ENCODE measurements around the gene RB1.

Gene RB1

DNA sequence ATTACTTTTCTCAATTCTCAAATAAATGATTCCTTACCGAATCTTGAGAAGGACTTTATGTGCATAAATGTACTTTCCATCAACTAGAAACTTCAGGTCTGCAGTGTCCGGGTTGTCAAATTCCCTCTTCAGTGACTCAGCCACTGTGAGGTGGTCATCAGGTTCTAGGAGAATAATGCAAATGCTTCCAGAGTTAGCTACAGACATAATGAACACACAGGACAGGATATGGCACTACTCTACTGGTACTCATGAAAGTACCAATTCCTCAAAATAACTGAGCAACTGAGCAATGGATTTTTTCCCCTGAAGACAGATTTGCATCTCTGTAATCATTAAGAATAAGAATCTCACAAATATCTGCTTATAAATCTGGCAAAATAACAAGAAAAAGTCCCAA lies 198.2 kb downstream of the RB1 start:
- H4K20me1 ChIP-seq (ENCODE audit: insufficient read depth, low read length), result no peaks in the 10 kb centered on the region
- H3K27me3 ChIP-seq (ENCODE audit: insufficient read depth, low read length), result no peaks in the 10 kb centered on the region
- H3K9ac ChIP-seq (ENCODE audit: low read length), result no peak overlapping the region
- no peak overlapping the region for H3K4me3 ChIP-seq (ENCODE audit: low read depth, low read length, poor library complexity, severe bottlenecking)
- H3K36me3 ChIP-seq (ENCODE audit: insufficient read depth, low read length), result no peaks in the 10 kb centered on the region
- H3K9me3 ChIP-seq (ENCODE audit: low read length), result no peaks in the 10 kb centered on the region
- no peaks in the 10 kb centered on the region for H3K79me2 ChIP-seq (ENCODE audit: insufficient read depth, low read length)
- H3K4me2 ChIP-seq (ENCODE audit: low read length), result no peak overlapping the region
- H3K27ac ChIP-seq (ENCODE audit: low read depth, low read length, poor library complexity, severe bottlenecking), result peak overlapping the region; percentile 54
- H3K4me1 ChIP-seq (ENCODE audit: insufficient read depth, low read length, severe bottlenecking), result peaks cover 41% of the 10 kb centered on the region
- H3F3A ChIP-seq (ENCODE audit: insufficient read depth, low read length), result no peaks in the 10 kb centered on the region
- no peak for TF ChIP-seq EZH2 (IDR thresholded peaks at IDR 0.05; ENCODE audit: borderline replicate concordance, low read length)
- TF ChIP-seq, protein P1, sequence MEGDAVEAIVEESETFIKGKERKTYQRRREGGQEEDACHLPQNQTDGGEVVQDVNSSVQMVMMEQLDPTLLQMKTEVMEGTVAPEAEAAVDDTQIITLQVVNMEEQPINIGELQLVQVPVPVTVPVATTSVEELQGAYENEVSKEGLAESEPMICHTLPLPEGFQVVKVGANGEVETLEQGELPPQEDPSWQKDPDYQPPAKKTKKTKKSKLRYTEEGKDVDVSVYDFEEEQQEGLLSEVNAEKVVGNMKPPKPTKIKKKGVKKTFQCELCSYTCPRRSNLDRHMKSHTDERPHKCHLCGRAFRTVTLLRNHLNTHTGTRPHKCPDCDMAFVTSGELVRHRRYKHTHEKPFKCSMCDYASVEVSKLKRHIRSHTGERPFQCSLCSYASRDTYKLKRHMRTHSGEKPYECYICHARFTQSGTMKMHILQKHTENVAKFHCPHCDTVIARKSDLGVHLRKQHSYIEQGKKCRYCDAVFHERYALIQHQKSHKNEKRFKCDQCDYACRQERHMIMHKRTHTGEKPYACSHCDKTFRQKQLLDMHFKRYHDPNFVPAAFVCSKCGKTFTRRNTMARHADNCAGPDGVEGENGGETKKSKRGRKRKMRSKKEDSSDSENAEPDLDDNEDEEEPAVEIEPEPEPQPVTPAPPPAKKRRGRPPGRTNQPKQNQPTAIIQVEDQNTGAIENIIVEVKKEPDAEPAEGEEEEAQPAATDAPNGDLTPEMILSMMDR (IDR thresholded peaks at IDR 0.05; ENCODE audit: low read length), result no peak
- no peaks in the 10 kb centered on the region for H3K9me2 ChIP-seq (ENCODE audit: low read depth, low read length)
- no peak overlapping the region for H2AFZ ChIP-seq (ENCODE audit: low read length)

- Histone ChIP-seq H3K36me3 (ENCODE audit: insufficient read depth, low read length) (no peaks in the 10 kb centered on the region), H3K9ac (ENCODE audit: low read length) (no peak overlapping the region), H3K9me3 (ENCODE audit: low read length) (no peaks in the 10 kb centered on the region), H4K20me1 (ENCODE audit: insufficient read depth, low read length) (no peaks in the 10 kb centered on the region), H2AFZ (ENCODE audit: low read length) (no peak overlapping the region), H3K79me2 (ENCODE audit: insufficient read depth, low read length) (no peaks in the 10 kb centered on the region), H3K4me2 (ENCODE audit: low read length) (no peak overlapping the region), H3K27me3 (ENCODE audit: insufficient read depth, low read length) (no peaks in the 10 kb centered on the region), H3K4me3 (ENCODE audit: low read depth, low read length, poor library complexity, severe bottlenecking) (no peak overlapping the region), H3K27ac (ENCODE audit: low read depth, low read length, poor library complexity, severe bottlenecking) (no peak overlapping the region), H3K4me1 (ENCODE audit: insufficient read depth, low read length, severe bottlenecking) (peaks cover 44% of the 10 kb centered on the region), H3K9me2 (ENCODE audit: low read depth, low read length) (no peaks in the 10 kb centered on the region), H3F3A (ENCODE audit: insufficient read depth, low read length) (no peaks in the 10 kb centered on the region)
- TF ChIP-seq, protein P1 (IDR thresholded peaks at IDR 0.05; ENCODE audit: low read length), result no peak
- no peak for TF ChIP-seq EZH2 (IDR thresholded peaks at IDR 0.05; ENCODE audit: borderline replicate concordance, low read length)
Observed at GRCh38 chr13:48502601-48503319, 199.2 kb downstream of the RB1 start.

DNA sequence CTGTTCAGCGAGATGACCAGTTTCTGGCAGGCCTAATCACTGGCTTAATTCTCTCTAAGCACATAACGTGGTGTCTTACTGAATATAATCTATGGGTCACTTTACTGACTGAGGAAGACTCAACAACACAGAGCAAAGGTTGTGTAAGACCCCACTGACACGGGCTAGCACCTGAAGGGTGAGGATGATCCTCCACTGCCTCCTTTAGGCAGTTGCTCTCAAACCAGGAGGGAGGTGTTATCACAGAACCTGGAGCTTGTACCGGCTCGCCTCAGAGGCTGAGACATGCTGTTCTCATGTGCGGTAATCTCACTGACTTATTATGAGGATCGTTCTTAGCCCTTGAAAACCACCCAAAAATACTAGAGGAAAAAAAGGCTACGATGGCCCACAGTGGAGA lies 201.1 kb downstream of the RB1 start:
- no peak overlapping the region for H3K27ac ChIP-seq (ENCODE audit: low read depth, low read length, poor library complexity, severe bottlenecking)
- no peak overlapping the region for H3K4me3 ChIP-seq (ENCODE audit: low read depth, low read length, poor library complexity, severe bottlenecking)
- no peaks in the 10 kb centered on the region for H3K9me2 ChIP-seq (ENCODE audit: low read depth, low read length)
- no peaks in the 10 kb centered on the region for H3K36me3 ChIP-seq (ENCODE audit: insufficient read depth, low read length)
- H3K27me3 ChIP-seq (ENCODE audit: insufficient read depth, low read length), result no peaks in the 10 kb centered on the region
- no peaks in the 10 kb centered on the region for H3F3A ChIP-seq (ENCODE audit: insufficient read depth, low read length)
- H3K4me1 ChIP-seq (ENCODE audit: insufficient read depth, low read length, severe bottlenecking), result peaks cover 44% of the 10 kb centered on the region
- H3K79me2 ChIP-seq (ENCODE audit: insufficient read depth, low read length), result no peaks in the 10 kb centered on the region
- H3K9me3 ChIP-seq (ENCODE audit: low read length), result no peaks in the 10 kb centered on the region
- no peak overlapping the region for H2AFZ ChIP-seq (ENCODE audit: low read length)
- H3K9ac ChIP-seq (ENCODE audit: low read length), result no peak overlapping the region
- no peaks in the 10 kb centered on the region for H4K20me1 ChIP-seq (ENCODE audit: insufficient read depth, low read length)
- TF ChIP-seq EZH2 (IDR thresholded peaks at IDR 0.05; ENCODE audit: borderline replicate concordance, low read length), result no peak
- TF ChIP-seq, protein P1 (IDR thresholded peaks at IDR 0.05; ENCODE audit: low read length), result peak; percentile 7; the same call in 1 of the 2 replicates
- H3K4me2 ChIP-seq (ENCODE audit: low read length), result no peak overlapping the region
